Uterus (tissue), 2 donors: ENCODE measurements around the gene NCOA1.

Experiments
- POLR2A ChIP-seq, 2 donors: fragments of 450-650 bp; IDR thresholded peaks; one replicate each; pipeline ENCODE4 v1.6.1; 2016; ENCODE audit warnings: antibody characterized with exemption in 2 of 2, mild to moderate bottlenecking in 1 of 2, moderate library complexity in 1 of 2
- TF ChIP-seq, protein P1 (sequence below), 4 experiments: fragments of 200-600 bp in 2 of 4; fragments of 450-650 bp in 2 of 4; sonication (generic) in 2 of 4; IDR thresholded peaks; one replicate each; pipeline ENCODE4 v1.5.1; 2016 to 2019; ENCODE audit warnings: antibody characterized with exemption in 4 of 4, mild to moderate bottlenecking in 2 of 4, moderate library complexity in 1 of 4

- TF ChIP-seq POLR2A (IDR thresholded peaks at IDR 0.05), result no peak
- TF ChIP-seq, protein P1, sequence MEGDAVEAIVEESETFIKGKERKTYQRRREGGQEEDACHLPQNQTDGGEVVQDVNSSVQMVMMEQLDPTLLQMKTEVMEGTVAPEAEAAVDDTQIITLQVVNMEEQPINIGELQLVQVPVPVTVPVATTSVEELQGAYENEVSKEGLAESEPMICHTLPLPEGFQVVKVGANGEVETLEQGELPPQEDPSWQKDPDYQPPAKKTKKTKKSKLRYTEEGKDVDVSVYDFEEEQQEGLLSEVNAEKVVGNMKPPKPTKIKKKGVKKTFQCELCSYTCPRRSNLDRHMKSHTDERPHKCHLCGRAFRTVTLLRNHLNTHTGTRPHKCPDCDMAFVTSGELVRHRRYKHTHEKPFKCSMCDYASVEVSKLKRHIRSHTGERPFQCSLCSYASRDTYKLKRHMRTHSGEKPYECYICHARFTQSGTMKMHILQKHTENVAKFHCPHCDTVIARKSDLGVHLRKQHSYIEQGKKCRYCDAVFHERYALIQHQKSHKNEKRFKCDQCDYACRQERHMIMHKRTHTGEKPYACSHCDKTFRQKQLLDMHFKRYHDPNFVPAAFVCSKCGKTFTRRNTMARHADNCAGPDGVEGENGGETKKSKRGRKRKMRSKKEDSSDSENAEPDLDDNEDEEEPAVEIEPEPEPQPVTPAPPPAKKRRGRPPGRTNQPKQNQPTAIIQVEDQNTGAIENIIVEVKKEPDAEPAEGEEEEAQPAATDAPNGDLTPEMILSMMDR (IDR thresholded peaks at IDR 0.05), result no peak
Measured at GRCh38 chr2:24592441-24593100, 101.5 kb downstream of the NCOA1 start.
